ENCODE results near the gene COX19. TPM values are rescaled to one million over a fixed set of nuclear protein-coding genes. Genes with fewer than 3 reads are reported as not detected.

The COX19 gene
- total and polyA plus RNA-seq, 2 of the 13 experiments (the other 11 are each of a cell fraction or from before 2014, with no cell fraction given), result 11.5 to 21.7 TPM

GRCh38 chr7:992709-993607, 17.6 kb upstream of the COX19 start (continued):
- TF ChIP-seq JDP2 (CRISPR knock-in tag; IDR thresholded peaks at IDR 0.05; ENCODE audit: borderline replicate concordance), result no peak
- peak; percentile 79; the same call in 1 of the 2 replicates for TF ChIP-seq KLF6 (CRISPR knock-in tag; IDR thresholded peaks at IDR 0.05)
- peak; percentile 62; the same call in 1 of the 2 replicates for TF ChIP-seq MIXL1 (CRISPR knock-in tag; IDR thresholded peaks at IDR 0.05)
- TF ChIP-seq E2F5 (CRISPR knock-in tag; conservative IDR thresholded peaks at IDR 0.05), result no peak; the same call in 1 of the 2 replicates
- peak; percentile 70 for TF ChIP-seq NFKBIZ (CRISPR knock-in tag; IDR thresholded peaks at IDR 0.05)
- TF ChIP-seq LRRFIP1 (CRISPR knock-in tag; conservative IDR thresholded peaks at IDR 0.05), result no peak
- no peak for TF ChIP-seq ELF4 (CRISPR knock-in tag; IDR thresholded peaks at IDR 0.05; ENCODE audit: borderline replicate concordance)
- no peak for TF ChIP-seq EHMT2 (IDR thresholded peaks at IDR 0.05; ENCODE audit: borderline replicate concordance, low read depth, low read length)
- no peak for TF ChIP-seq ZKSCAN1 (IDR thresholded peaks at IDR 0.05; ENCODE audit: low read length)
- peak; percentile 92; the same call in 1 of the 2 replicates for TF ChIP-seq ZNF678 (CRISPR knock-in tag; IDR thresholded peaks at IDR 0.05)
- TF ChIP-seq RXRA (CRISPR knock-in tag; IDR thresholded peaks at IDR 0.05), result peak; percentile 94
- peak; percentile 58; the same call in 1 of the 2 replicates for TF ChIP-seq ZMAT3 (CRISPR knock-in tag; conservative IDR thresholded peaks at IDR 0.05)
- no peak for TF ChIP-seq MAF1 (CRISPR knock-in tag; IDR thresholded peaks at IDR 0.05; ENCODE audit: borderline replicate concordance)
- TF ChIP-seq ELK4 (CRISPR knock-in tag; IDR thresholded peaks at IDR 0.05; ENCODE audit: borderline replicate concordance), result no peak
- no peak for TF ChIP-seq SMAD1 (CRISPR knock-in tag; IDR thresholded peaks at IDR 0.05; ENCODE audit: borderline replicate concordance, low read depth)
- peak; percentile 52; the same call in 1 of the 2 replicates for TF ChIP-seq ZBTB43 (CRISPR knock-in tag; conservative IDR thresholded peaks at IDR 0.05)
- peak; percentile 89; the same call in 1 of the 2 replicates for TF ChIP-seq ZNF782 (CRISPR knock-in tag; IDR thresholded peaks at IDR 0.05; ENCODE audit: borderline replicate concordance)
- peak; percentile 91 for TF ChIP-seq ZSCAN31 (CRISPR knock-in tag; IDR thresholded peaks at IDR 0.05; ENCODE audit: low read depth)
- TF ChIP-seq SUZ12 (IDR thresholded peaks at IDR 0.05; ENCODE audit: low read depth, low read length), result no peak
- TF ChIP-seq ATF7 (IDR thresholded peaks at IDR 0.05), result no peak
- peak; percentile 88 for TF ChIP-seq ATF7 (CRISPR knock-in tag; IDR thresholded peaks at IDR 0.05)
- TF ChIP-seq FOXK2 (IDR thresholded peaks at IDR 0.05), result no peak
- peak; percentile 68; the same call in 1 of the 2 replicates for TF ChIP-seq PAF1 (CRISPR knock-in tag; IDR thresholded peaks at IDR 0.05)
- TF ChIP-seq SOX13 (IDR thresholded peaks at IDR 0.05), result no peak; the same call in 1 of the 2 replicates
- TF ChIP-seq SOX13 (CRISPR knock-in tag; conservative IDR thresholded peaks at IDR 0.05 in 1 of 2, IDR thresholded peaks at IDR 0.05 in 1 of 2), result peak in 1 of 2 experiments; percentile 34; a peak in 1 of 4 replicates
